Natural killer cell (primary cell): ENCODE data around the gene RNF43. TPM values are rescaled to one million over a fixed set of nuclear protein-coding genes. Genes with fewer than 3 reads are reported as not detected.

Source experiments
- ATAC-seq, 3 donors: fragments of 150-1000 bp in 2 of 3; fragments of 200-7000 bp in 1 of 3; cut with Tn5 transposase; 1 replicate in 1 of 3; 2 replicates in 2 of 3; pipeline ENCODE4 v1.10.0; 2021; ENCODE audit warnings: mild to moderate bottlenecking in 2 of 3, moderate library complexity in 2 of 3
- DNase-seq, 2 donors: peaks; one replicate each; pipeline versions ENCODE4 v3.0.0 to v3.0.0-alpha.2; 2013 to 2021; ENCODE audit warnings: mixed read lengths in 1 of 2
- H3K27ac ChIP-seq: one replicate; pipeline ENCODE4 v1.5.1; 2013; ENCODE audit warnings: mild to moderate bottlenecking, low read length
- H3K27me3 ChIP-seq: one replicate; pipeline ENCODE4 v1.6.1; 2013; ENCODE audit warnings: low read length; ENCODE audit not compliant: control insufficient read depth, insufficient read depth
- H3K36me3 ChIP-seq: one replicate; pipeline ENCODE4 v1.6.1; 2013; ENCODE audit warnings: low read length; ENCODE audit not compliant: control insufficient read depth, insufficient read depth
- H3K4me1 ChIP-seq: one replicate; pipeline ENCODE4 v1.6.1; 2013; ENCODE audit warnings: low read length; ENCODE audit not compliant: control insufficient read depth, insufficient read depth
- H3K4me3 ChIP-seq: one replicate; pipeline ENCODE4 v1.5.1; 2013; ENCODE audit warnings: low read length
- H3K9me3 ChIP-seq: one replicate; pipeline ENCODE4 v1.6.1; 2013; ENCODE audit warnings: low read length; ENCODE audit not compliant: control insufficient read depth, insufficient read depth
- H3K27ac Mint-ChIP-seq, 2 donors: one replicate each; pipeline ENCODE4 v1.8.0; 2022; ENCODE audit warnings: mild to moderate bottlenecking in 2 of 2, mixed read lengths in 2 of 2, moderate library complexity in 1 of 2
- H3K27me3 Mint-ChIP-seq, 2 donors: one replicate each; pipeline ENCODE4 v1.8.0; 2022; ENCODE audit warnings: low read depth in 2 of 2, mixed read lengths in 2 of 2
- H3K36me3 Mint-ChIP-seq: one replicate; pipeline ENCODE4 v1.8.0; 2022; ENCODE audit warnings: mixed read lengths
- H3K4me1 Mint-ChIP-seq, 2 donors: one replicate each; pipeline ENCODE4 v1.8.0; 2022; ENCODE audit warnings: mixed read lengths in 2 of 2
- H3K4me3 Mint-ChIP-seq: one replicate; pipeline ENCODE4 v1.8.0; 2022; ENCODE audit warnings: mild to moderate bottlenecking, moderate library complexity, mixed read lengths
- H3K9me3 Mint-ChIP-seq, 2 donors: one replicate each; pipeline ENCODE4 v1.8.0; 2022; ENCODE audit warnings: mixed read lengths in 2 of 2
- WGBS: methylation state at CpG from one replicate; pipeline ENCODE4 v1.1.7; 2013; ENCODE audit warnings: missing lambda C conversion rate; ENCODE audit not compliant: insufficient coverage; 5-methylcytosine and 5-hydroxymethylcytosine counted together
- intact Hi-C: fragments of 100-400 bp; cut with micrococcal nuclease; formaldehyde crosslinking; loops from one replicate; pipeline ENCODE4 v1.14.2; 2022
- total RNA-seq, 4 donors: library from RNA; stranded (reverse); fragments of 120-200 nt in 1 of 4; gene quantifications; one replicate each; pipeline versions ENCODE4 v1.2.3 to v1.2.4, GENCODE V29; 2013 to 2022
- TF ChIP-seq, protein P1 (sequence below): fragments of 200-600 bp; IDR thresholded peaks from one replicate; pipeline ENCODE4 v1.8.0; 2022; ENCODE audit warnings: antibody characterized with exemption

Gene RNF43
- total RNA-seq, 3 donors from 2014 or later (not counting 1 experiment from before 2014, with no cell fraction given), result 0.95 to 1.1 (median 1.0) TPM

GRCh38 chr17:58420827-58421226 is 3.5 kb upstream of the RNF43 start:
- Mint-ChIP-seq H3K9me3 (no peaks in the 10 kb centered on the region), H3K4me1 (peaks cover 13 to 15% of the 10 kb centered on the region in 2 donors), H3K27me3 (no peaks in the 10 kb centered on the region), H3K4me3 (no peak overlapping the region), H3K36me3 (no peaks in the 10 kb centered on the region), H3K27ac (no peak overlapping the region)
- Histone ChIP-seq H3K27me3 (no peaks in the 10 kb centered on the region), H3K4me3 (no peak overlapping the region), H3K36me3 (no peaks in the 10 kb centered on the region), H3K4me1 (peaks cover 5% of the 10 kb centered on the region), H3K27ac (no peak overlapping the region), H3K9me3 (no peaks in the 10 kb centered on the region)
- 100% methylated on average over 2 of the region's 2 CpGs for WGBS
- DNase-seq, result no peak
- intact Hi-C loops, result no loop called here
- TF ChIP-seq, protein P1, sequence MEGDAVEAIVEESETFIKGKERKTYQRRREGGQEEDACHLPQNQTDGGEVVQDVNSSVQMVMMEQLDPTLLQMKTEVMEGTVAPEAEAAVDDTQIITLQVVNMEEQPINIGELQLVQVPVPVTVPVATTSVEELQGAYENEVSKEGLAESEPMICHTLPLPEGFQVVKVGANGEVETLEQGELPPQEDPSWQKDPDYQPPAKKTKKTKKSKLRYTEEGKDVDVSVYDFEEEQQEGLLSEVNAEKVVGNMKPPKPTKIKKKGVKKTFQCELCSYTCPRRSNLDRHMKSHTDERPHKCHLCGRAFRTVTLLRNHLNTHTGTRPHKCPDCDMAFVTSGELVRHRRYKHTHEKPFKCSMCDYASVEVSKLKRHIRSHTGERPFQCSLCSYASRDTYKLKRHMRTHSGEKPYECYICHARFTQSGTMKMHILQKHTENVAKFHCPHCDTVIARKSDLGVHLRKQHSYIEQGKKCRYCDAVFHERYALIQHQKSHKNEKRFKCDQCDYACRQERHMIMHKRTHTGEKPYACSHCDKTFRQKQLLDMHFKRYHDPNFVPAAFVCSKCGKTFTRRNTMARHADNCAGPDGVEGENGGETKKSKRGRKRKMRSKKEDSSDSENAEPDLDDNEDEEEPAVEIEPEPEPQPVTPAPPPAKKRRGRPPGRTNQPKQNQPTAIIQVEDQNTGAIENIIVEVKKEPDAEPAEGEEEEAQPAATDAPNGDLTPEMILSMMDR, result no peak
- no peak for ATAC-seq

DNA sequence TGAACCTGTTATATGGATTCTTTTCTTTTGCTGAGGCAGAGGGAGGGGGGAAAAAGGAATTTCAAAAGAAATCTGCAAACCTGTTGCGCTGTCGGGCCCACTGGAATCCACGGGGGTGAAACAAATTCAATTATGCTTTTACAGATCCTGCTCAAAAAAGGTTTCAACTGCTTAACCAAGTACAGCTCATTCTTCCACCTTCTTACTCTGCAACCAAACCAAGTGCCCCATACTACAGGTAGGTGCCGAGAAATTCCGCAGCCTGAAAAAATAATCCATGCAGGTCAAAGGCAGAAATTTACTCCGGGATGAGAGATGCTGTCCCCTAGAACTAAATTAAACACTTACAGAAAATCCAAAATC is 416 bp downstream of the RNF43 start:
- no peaks in the 10 kb centered on the region for H3K27me3 ChIP-seq
- peaks cover 13 to 15% of the 10 kb centered on the region in 2 donors for H3K4me1 Mint-ChIP-seq
- H3K4me1 ChIP-seq, result peaks cover 5% of the 10 kb centered on the region
- ATAC-seq (no peak), DNase-seq (peak in 1 of 2 donors; percentile 3)
- TF ChIP-seq, protein P1, result no peak
- no peaks in the 10 kb centered on the region for H3K9me3 ChIP-seq
- no peaks in the 10 kb centered on the region for H3K27me3 Mint-ChIP-seq
- intact Hi-C loops, result loop anchor here (1.0 kb wide), 3 partner anchors 100 to 140 kb away; no protein-coding TSS in a partner anchor
- no peaks in the 10 kb centered on the region for H3K36me3 Mint-ChIP-seq
- 90% methylated on average over 6 of the region's 6 CpGs for WGBS
- peak overlapping the region; percentile 3 for H3K27ac ChIP-seq
- H3K9me3 Mint-ChIP-seq, result no peaks in the 10 kb centered on the region
- H3K4me3 ChIP-seq, result no peak overlapping the region
- H3K36me3 ChIP-seq, result no peaks in the 10 kb centered on the region
- no peak overlapping the region for H3K4me3 Mint-ChIP-seq
- H3K27ac Mint-ChIP-seq, result peak overlapping the region; percentile 72 to 84

- H3K27ac Mint-ChIP-seq, result no peak overlapping the region
- TF ChIP-seq, protein P1, result no peak
Observed at GRCh38 chr17:58416396-58416795, 938 bp downstream of the RNF43 start.

DNA sequence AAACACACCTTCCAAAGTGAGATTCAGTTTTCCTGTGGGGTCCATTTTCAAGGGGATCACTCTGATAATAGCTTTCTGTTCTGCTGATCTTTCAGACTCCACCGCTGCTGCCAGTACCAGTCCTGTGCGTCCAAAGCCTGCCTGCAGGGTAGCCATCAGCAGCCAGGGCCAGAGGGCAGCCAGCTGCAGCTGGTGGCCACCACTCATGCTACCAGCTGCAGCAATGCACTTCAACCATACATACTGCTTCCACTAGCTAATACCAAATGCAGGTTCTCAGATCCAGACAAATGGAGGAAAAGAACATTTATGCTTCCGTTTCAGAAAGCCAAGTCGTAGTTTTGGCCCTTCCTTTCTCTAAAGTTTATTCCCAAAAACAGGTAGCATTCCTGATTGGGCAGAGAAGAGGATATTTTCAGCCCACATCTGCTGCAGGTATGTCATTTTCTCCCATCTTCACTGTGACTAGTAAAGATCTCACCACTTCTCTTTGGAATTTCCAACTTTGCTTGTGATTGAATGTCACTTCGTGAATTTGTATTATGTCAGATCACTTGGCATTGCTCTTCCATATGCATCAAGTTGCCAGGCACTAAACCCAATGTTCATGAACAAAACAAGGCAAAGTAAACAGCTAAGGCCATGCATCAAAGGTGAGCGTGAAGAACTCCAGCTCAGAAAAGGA is 1.8 kb downstream of the RNF43 start:
- H3K27me3 Mint-ChIP-seq, result no peaks in the 10 kb centered on the region
- intact Hi-C loops, result no loop called here
- TF ChIP-seq, protein P1, result no peak

More at GRCh38 chr17:58416396-58416795, 938 bp downstream of the RNF43 start:
- Mint-ChIP-seq H3K9me3 (no peaks in the 10 kb centered on the region), H3K4me1 (peaks cover 13 to 15% of the 10 kb centered on the region in 2 donors), H3K4me3 (no peak overlapping the region), H3K27me3 (no peaks in the 10 kb centered on the region), H3K36me3 (no peaks in the 10 kb centered on the region)
- no CpG with 5 or more reads among the region's 4 CpGs for WGBS
- H3K9me3 ChIP-seq, result no peaks in the 10 kb centered on the region
- no peak for ATAC-seq
- H3K4me3 ChIP-seq, result no peak overlapping the region
- H3K27ac ChIP-seq, result no peak overlapping the region
- H3K27me3 ChIP-seq, result no peaks in the 10 kb centered on the region
- peaks cover 5% of the 10 kb centered on the region for H3K4me1 ChIP-seq
- intact Hi-C loops, result no loop called here
- H3K36me3 ChIP-seq, result no peaks in the 10 kb centered on the region
- DNase-seq, result no peak

More for the DNA sequence above, 1.8 kb downstream of the RNF43 start:
- Histone ChIP-seq H3K4me3 (no peak overlapping the region), H3K27me3 (no peaks in the 10 kb centered on the region), H3K27ac (no peak overlapping the region), H3K4me1 (peaks cover 5% of the 10 kb centered on the region), H3K36me3 (no peaks in the 10 kb centered on the region), H3K9me3 (no peaks in the 10 kb centered on the region)
- Mint-ChIP-seq H3K27ac (no peak overlapping the region), H3K4me1 (peaks cover 13 to 15% of the 10 kb centered on the region in 2 donors), H3K36me3 (no peaks in the 10 kb centered on the region), H3K9me3 (no peaks in the 10 kb centered on the region), H3K4me3 (no peak overlapping the region)
- ATAC-seq (no peak), DNase-seq (no peak)
- WGBS, result 97% methylated on average over 6 of the region's 6 CpGs
